A673 (cell line): ENCODE data around the gene LIPH. TPM values are rescaled to one million over a fixed set of nuclear protein-coding genes. Genes with fewer than 3 reads are reported as not detected.

Source experiments
- BruUV-seq: library from RNA; stranded (reverse); fragments of 400-500 nt; replicated peaks from 2 replicates; lab custom pipeline; 2021; lab: Mats Ljungman, UMichigan
- CTCF ChIA-PET: fragments of 300-600 bp; sonication (Branson Sonifier 250); formaldehyde crosslinking; loops from one replicate; lab custom pipeline; 2022; ENCODE audit warnings: antibody characterized with exemption; lab: Charles Lee
- POLR2A ChIA-PET: fragments of 300-600 bp; sonication (Branson Sonifier 250); formaldehyde crosslinking; loops from one replicate; lab custom pipeline; 2022; ENCODE audit warnings: antibody characterized with exemption; ENCODE audit not compliant: low non-redundant PET; lab: Charles Lee
- DNase-seq: peaks from one replicate; pipeline ENCODE4 v3.0.0-alpha.2; 2015; ENCODE audit warnings: low spot score
- H3K27ac ChIP-seq: fragments of 200-600 bp; sonication (generic); 2 replicates; pipeline ENCODE4 v1.5.1; 2016; ENCODE audit warnings: mixed run types, low read depth, mild to moderate bottlenecking, mixed read lengths, antibody characterized with exemption, low read length; ENCODE audit not compliant: poor library complexity, severe bottlenecking
- H3K27me3 ChIP-seq: fragments of 200-600 bp; sonication (generic); replicated peaks from 2 replicates; pipeline ENCODE4 v1.6.1; 2017; ENCODE audit warnings: mixed run types, low read depth, mild to moderate bottlenecking, mixed read lengths, antibody characterized with exemption, low read length; ENCODE audit not compliant: insufficient read depth, poor library complexity
- H3K36me3 ChIP-seq: fragments of 200-600 bp; sonication (generic); 2 replicates; pipeline ENCODE4 v1.6.1; 2016; ENCODE audit warnings: mixed run types, mild to moderate bottlenecking, mixed read lengths, antibody characterized with exemption, low read length; ENCODE audit not compliant: insufficient read depth, poor library complexity, severe bottlenecking
- H3K4me1 ChIP-seq: fragments of 200-600 bp; sonication (generic); 2 replicates; pipeline ENCODE4 v1.6.1; 2017; ENCODE audit warnings: mixed run types, mild to moderate bottlenecking, mixed read lengths, antibody characterized with exemption, low read length; ENCODE audit not compliant: insufficient read depth, poor library complexity, severe bottlenecking
- H3K4me3 ChIP-seq: fragments of 200-600 bp; sonication (generic); 2 replicates; pipeline ENCODE4 v1.5.1; 2016; ENCODE audit warnings: low read depth, mixed run types, mild to moderate bottlenecking, mixed read lengths, low read length; ENCODE audit not compliant: poor library complexity, severe bottlenecking
- H3K9me3 ChIP-seq: fragments of 200-600 bp; sonication (generic); 2 replicates; pipeline ENCODE4 v1.6.1; 2016; ENCODE audit warnings: mixed run types, low read depth, mild to moderate bottlenecking, mixed read lengths, antibody characterized with exemption, low read length; ENCODE audit not compliant: poor library complexity, severe bottlenecking
- EZH2 ChIP-seq: fragments of 200-600 bp; sonication (generic); IDR thresholded peaks from 2 replicates; pipeline ENCODE4 v1.6.1; 2017; ENCODE audit warnings: borderline replicate concordance, low read depth, mild to moderate bottlenecking, mixed read lengths, antibody characterized with exemption, low read length; ENCODE audit not compliant: poor library complexity, severe bottlenecking
- intact Hi-C: fragments of 100-400 bp; cut with micrococcal nuclease; formaldehyde crosslinking; loops from one replicate; pipeline ENCODE4 v1.10.0; 2022; ENCODE audit not compliant: unreplicated experiment
- total RNA-seq: library from RNA; stranded (reverse); gene quantifications from 2 replicates; pipeline ENCODE4 v1.2.3, GENCODE V29; 2021
- TF ChIP-seq, protein P1 (sequence below): fragments of 300-800, 200-600 bp; sonication (generic); conservative IDR thresholded peaks from 2 replicates; pipeline ENCODE4 v1.5.1; 2017; ENCODE audit warnings: low read depth, mild to moderate bottlenecking, antibody characterized with exemption, low read length, moderate library complexity, mixed read lengths

The LIPH gene
- total RNA-seq, 1 experiment from 2014 or later: 12.1 TPM

- intact Hi-C loops: no loop called here
- CTCF ChIA-PET: interaction anchor here (0.5 kb wide), 1 partner anchor 20 kb away, joined by 9 read pairs; no protein-coding TSS in a partner anchor
- POLR2A ChIA-PET: no interaction called here
These were observed 66.0 kb downstream of the LIPH start for GRCh38 chr3:185486394-185486793.

DNA sequence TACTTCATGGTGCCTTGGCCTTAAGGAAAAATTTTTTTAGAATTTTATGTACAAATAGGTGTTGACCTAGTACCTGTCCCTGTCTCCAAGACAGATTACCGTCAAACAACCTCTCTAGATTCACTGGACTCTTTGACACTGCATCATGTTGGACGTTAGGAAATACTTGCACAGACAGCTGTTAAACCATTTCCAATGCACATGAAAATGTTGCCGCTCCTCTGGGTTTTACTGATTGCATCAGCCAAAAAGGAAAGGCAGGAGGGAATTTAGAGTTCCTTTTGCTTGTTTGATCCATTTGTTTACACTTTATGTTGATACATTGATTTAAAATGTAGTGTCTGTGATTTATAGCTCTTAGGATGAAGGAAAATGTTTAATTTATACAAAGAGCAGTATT, 68.1 kb downstream of the LIPH start:
- intact Hi-C loops: no loop called here
- ChIA-PET POLR2A (no interaction called here), CTCF (no interaction called here)
- TF ChIP-seq, protein P1, sequence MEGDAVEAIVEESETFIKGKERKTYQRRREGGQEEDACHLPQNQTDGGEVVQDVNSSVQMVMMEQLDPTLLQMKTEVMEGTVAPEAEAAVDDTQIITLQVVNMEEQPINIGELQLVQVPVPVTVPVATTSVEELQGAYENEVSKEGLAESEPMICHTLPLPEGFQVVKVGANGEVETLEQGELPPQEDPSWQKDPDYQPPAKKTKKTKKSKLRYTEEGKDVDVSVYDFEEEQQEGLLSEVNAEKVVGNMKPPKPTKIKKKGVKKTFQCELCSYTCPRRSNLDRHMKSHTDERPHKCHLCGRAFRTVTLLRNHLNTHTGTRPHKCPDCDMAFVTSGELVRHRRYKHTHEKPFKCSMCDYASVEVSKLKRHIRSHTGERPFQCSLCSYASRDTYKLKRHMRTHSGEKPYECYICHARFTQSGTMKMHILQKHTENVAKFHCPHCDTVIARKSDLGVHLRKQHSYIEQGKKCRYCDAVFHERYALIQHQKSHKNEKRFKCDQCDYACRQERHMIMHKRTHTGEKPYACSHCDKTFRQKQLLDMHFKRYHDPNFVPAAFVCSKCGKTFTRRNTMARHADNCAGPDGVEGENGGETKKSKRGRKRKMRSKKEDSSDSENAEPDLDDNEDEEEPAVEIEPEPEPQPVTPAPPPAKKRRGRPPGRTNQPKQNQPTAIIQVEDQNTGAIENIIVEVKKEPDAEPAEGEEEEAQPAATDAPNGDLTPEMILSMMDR: no peak
- no peak for TF ChIP-seq EZH2
- Histone ChIP-seq H3K9me3 (no peaks in the 10 kb centered on the region), H3K36me3 (no peaks in the 10 kb centered on the region), H3K4me3 (no peak overlapping the region), H3K4me1 (no peaks in the 10 kb centered on the region), H3K27ac (no peak overlapping the region), H3K27me3 (no peaks in the 10 kb centered on the region)
- BruUV-seq: no TSS peak
- DNase-seq: no peak

More at GRCh38 chr3:185486394-185486793, 66.0 kb downstream of the LIPH start:
- H3K4me3 ChIP-seq: no peak overlapping the region
- BruUV-seq: no TSS peak
- peaks cover under 1% of the 10 kb centered on the region for H3K36me3 ChIP-seq
- TF ChIP-seq, protein P1: no peak
- no peak for TF ChIP-seq EZH2
- H3K27me3 ChIP-seq: no peaks in the 10 kb centered on the region
- no peaks in the 10 kb centered on the region for H3K9me3 ChIP-seq
- no peaks in the 10 kb centered on the region for H3K4me1 ChIP-seq
- no peak overlapping the region for H3K27ac ChIP-seq
- no peak for DNase-seq

- BruUV-seq: no TSS peak
- intact Hi-C loops: no loop called here
- no peaks in the 10 kb centered on the region for H3K9me3 ChIP-seq
- no peaks in the 10 kb centered on the region for H3K4me1 ChIP-seq
- ChIA-PET POLR2A (no interaction called here), CTCF (no interaction called here)
- no peak overlapping the region for H3K27ac ChIP-seq
- no peak overlapping the region for H3K4me3 ChIP-seq
- DNase-seq: no peak
- no peak for TF ChIP-seq EZH2
- TF ChIP-seq, protein P1: no peak
- no peaks in the 10 kb centered on the region for H3K36me3 ChIP-seq
- no peaks in the 10 kb centered on the region for H3K27me3 ChIP-seq
These were observed 72.9 kb downstream of the LIPH start for GRCh38 chr3:185479373-185479945.
